Skin epidermis (tissue), 12 donors: ENCODE measurements around the gene KLF1.

Experiments
- H3K27ac ChIP-seq, 21 experiments: fragments of 200-600 bp; sonication (generic) in 11 of 21; one replicate each; pipeline ENCODE4 v1.5.0; 2020; ENCODE audit warnings: mild to moderate bottlenecking in 3 of 21, inconsistent platforms in 2 of 21, moderate library complexity in 2 of 21
- H3K4me3 ChIP-seq, 7 experiments: fragments of 200-600 bp; sonication (generic) in 2 of 7; one replicate each; pipeline ENCODE4 v1.5.0; 2020; ENCODE audit warnings: inconsistent platforms in 2 of 7, mild to moderate bottlenecking in 2 of 7, moderate library complexity in 1 of 7

KLF1 gene

DNA sequence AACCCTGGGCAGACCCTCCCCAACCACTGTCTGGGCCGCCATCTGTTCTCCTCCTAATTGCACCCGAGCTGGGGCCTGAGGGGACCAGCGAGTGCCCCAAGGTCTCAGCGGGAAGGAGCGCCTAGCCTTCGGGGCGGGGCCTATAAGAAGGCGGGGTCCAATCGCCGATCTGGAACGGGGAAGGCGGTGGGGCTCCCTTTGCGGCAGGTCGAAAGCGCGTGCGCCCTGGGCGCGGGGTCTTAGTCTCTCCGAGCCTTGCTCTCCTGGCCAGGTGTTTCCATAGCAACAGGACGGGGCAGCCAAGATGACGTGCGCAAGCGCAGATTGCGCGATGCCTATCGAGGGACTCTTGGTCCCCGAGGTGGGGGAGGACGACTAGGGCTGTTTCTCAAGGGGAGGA lies 45.9 kb downstream of the KLF1 start:
- H3K4me3 ChIP-seq = peak overlapping the region in 3 of 7 experiments; percentile 7 to 16 (median 8)
- no peak overlapping the region for H3K27ac ChIP-seq

DNA sequence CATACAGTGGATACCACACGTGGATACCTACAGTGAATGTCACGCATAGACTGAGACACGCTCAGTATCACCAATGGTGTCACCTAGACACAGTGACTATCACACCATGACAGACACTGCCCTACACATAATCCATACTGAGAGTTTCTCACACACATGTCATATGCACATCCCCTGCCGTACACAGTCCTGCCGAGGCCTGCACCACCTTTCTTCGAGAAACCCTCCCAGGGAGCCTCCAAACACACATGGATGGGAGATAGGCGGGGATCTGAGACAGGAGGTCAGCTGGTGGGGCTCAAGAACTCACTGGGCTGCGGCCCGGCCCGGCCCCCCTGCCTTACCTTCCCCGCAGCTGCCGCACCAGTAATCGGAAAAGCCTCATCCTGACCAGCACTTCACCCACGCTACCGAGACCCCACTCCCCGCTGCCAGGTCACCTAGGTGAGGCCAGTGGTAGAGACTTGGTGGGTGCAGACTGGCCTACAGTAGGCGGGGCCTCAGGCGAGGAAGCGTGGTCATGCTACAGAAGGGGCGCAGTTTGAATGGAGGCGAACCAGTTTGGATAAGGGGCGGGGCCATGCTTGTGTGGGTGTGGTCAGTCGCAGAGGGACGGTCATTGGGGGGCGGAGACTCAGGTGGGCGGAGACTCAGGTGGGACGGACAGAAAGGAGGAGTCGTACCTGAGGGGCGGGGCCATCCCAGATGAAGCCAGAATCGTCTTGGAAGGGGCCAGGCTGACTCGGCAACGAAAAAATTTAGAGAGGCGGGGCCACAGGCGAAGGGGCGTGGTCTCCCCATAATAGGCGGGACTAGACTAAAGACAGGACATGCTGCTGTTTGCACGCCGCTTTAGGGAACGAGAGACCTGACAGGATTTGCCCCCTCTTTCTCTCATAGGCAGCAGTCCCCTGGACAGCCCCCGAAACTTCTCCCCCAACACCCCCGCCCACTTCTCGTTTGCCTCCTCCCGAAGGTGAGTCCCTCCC lies 46.6 kb downstream of the KLF1 start:
- H3K27ac ChIP-seq = no peak overlapping the region
- peak overlapping the region in 3 of 7 experiments; percentile 7 to 16 (median 8) for H3K4me3 ChIP-seq

DNA sequence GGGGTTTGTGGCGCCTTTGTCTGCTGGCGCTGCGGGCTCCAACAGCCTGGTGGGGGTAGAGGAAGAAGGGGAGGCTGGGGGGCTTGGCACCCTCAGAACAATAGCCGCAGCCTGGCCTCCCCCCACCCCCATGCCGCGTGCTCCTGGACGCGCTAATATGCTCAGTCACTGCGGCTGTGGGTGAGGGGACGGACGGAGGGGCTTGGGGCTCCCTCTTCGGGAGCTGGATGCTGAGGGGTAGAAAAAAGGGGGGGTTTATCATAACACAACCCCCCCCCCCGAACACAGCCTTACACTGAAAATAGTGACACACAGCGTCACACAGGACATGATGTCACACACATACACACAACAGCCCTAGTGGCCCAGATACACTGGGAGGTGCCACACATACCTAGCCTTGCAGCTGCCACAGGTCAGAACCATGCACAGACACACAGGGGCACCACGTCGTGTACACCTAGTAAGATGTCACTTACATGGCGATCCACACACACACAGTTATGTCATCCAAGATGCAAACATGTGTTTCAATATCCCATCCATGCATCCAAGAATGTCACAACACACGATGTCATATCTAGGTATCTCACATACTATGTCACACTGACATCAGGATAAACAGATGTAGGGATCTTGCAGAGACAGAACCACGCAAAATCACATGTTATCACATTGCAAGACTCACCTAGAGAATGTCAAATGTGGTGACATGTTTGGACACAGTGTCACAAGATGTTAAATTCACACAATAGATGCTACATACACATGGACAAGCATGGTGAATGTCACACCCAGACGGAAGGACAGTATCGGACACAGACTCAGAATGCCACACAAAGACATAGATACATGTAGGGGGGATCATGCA lies 47.9 kb downstream of the KLF1 start:
- H3K27ac ChIP-seq = no peak overlapping the region
- H3K4me3 ChIP-seq = peak overlapping the region in 5 of 7 experiments; percentile 5 to 32 (median 17)

DNA sequence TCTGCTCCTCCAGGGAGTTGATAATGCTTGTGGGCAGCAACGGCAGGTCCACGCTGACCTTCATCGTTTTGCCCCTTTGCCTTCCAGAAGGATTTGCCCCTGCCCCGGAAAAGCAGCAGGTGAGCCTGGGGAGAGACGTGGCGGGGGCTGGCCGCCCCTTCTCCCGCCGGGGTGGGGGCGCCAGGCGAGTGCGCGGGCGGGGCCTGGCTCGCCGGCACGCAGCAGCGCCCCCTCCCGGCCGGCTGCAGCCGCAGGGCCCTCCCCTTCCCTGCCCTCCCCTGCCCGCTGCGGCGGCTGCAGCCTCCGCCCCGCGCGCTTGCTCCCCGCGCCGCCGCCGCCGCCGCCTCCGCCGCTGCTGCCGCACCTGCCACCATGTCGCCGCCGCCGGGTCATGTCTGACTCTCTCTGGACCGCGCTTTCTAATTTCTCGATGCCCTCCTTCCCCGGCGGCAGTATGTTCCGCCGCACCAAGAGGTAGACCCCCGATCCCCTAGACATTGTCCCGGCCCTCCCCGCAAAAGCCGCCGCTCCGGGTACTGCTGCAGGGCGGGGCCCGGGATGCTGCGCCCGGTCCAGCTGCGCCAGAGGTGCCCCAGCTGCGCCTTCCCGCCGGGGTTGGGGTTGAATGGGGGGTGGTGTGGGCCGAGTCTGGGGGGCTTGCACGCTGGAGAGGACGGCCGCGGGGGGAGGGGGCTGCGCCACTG lies 48.7 kb downstream of the KLF1 start, which contains the start of gene MAST1:
TSS of gene MAST1 (plus strand) at position 334 of the 704 bp plus-strand sequence. CDS start at position 392, 58 bp downstream.
- H3K27ac ChIP-seq = no peak within 1 kb of the TSS
- H3K4me3 ChIP-seq = peak within 1 kb of the TSS in 6 of 7 experiments; percentile 5 to 32 (median 12)

DNA sequence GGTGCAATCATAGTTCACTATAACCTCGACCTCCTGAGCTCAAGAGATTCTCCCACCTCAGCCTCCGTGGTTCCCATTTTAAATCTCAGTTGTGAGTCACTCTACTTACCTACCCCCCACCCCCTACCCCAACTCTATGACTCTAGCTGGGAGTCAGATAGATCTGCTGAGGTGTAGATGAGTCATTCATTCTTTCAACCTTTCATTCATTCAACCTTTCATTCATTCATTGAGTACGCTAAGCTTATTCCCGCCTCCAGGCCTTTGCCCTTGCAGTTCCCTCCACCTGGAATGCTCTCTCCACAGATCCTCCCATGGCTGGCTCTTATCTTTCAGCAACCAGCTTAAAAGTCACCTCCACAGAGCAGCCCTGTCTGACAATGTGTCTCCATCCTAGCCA lies 49.8 kb downstream of the KLF1 start:
- no peak overlapping the region for H3K4me3 ChIP-seq
- H3K27ac ChIP-seq = no peak overlapping the region

DNA sequence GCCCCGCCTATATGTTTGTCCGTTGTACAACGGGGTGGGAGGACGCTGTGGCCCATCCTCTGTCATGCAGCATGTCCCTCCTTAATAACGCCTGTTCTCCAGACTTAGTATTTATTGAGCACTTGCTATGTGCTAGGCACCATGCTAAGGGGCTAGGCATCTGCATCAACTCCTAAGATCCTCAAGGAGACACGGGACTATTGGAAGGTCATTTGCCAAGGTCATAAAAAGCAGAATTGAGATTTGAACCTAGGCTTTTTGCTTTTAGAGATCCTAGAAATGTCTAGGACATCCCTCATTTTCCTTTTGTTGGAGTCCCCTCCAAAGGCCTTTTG lies 50.5 kb downstream of the KLF1 start:
- Histone ChIP-seq H3K27ac (no peak overlapping the region), H3K4me3 (no peak overlapping the region)

DNA sequence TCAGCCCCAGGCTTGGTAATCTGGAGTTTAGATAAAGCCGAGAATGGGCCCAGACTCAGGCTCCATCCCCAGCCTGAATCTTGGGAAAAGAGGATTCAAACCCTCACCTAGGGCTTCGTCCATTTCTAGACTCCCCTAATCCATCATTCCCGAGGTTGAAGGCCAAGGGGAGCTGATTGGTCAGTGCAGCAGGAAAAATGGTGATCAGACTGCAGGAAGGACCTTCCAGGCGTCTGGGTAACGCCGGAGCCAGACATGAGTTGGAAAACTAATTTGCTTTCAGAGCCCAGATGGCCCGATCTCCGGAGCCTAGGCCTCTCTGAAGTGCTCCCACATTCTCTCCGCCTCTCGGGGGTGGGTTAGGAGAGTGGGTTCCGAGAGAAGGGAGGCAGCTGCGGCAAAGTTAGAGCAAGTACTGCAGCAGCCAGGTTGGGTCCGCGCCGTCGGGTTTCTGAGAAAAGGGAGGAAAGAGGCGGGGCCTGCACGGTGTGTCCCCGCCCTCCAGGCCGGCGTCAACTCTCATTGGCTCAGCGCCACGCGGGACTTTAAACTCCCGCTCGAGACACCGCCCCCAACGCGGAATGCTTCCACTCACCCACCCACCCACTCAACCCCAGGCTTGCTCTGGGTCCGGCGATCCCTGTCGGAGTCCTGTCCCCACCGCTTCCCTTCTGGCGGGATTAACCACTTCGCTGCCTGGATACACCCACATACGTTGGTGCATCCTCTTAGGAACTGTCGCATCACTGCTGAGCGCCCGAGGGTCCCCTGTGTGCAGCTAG lies 51.8 kb downstream of the KLF1 start:
- no peak overlapping the region for H3K4me3 ChIP-seq

DNA sequence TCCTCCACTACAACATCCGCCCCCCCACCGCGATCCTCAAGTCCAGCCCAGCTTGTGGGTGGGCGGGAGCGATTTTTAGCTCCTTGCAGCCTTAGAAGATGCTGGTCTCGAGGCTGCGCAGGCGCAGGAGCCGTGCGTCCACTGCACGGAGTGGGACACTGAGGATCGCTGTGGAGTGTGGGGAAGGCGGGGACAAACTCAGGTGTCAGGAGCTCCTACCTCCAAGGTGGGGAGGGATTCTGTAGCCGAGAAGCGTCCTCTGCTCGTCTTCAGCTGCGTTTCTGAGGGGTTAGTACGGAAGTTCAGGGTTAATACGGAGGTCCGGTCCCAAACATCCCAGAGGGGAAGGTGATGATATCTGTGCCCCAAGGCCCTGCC lies 52.4 kb downstream of the KLF1 start, which contains the start of gene RTBDN:
TSS of gene RTBDN (minus strand) at position 14 of the 378 bp plus-strand sequence. CDS start 4,600 bp downstream, outside the sequence.
- peak within 1 kb of the TSS in 6 of 7 experiments; percentile 14 to 37 (median 28) for H3K4me3 ChIP-seq
- H3K27ac ChIP-seq = no peak within 1 kb of the TSS

More for the DNA sequence above, 51.8 kb downstream of the KLF1 start:
- H3K27ac ChIP-seq = no peak overlapping the region
